NCI-H526 treated with DMSO at 0.1 percent for 48 hours (cell line): Measurements from ENCODE around the gene RRAGB.
"Not testable (repeated sequence)": the region's sequence is repeated elsewhere in the genome, so short reads cannot be mapped to it uniquely, and the experiment has no call there.

Experiments
- DNase-seq: peaks from one replicate; lab custom pipeline; 2025; lab: John Stamatoyannopoulos, UW

RRAGB gene

GRCh38 chrX:55767100-55767499 is 49.6 kb downstream of the RRAGB start:
- no peak for DNase-seq

GRCh38 chrX:55774419-55774818 is 56.9 kb downstream of the RRAGB start:
- not testable (repeated sequence) for DNase-seq

GRCh38 chrX:55777596-55777995 is 60.0 kb downstream of the RRAGB start:
- DNase-seq: no peak

DNA sequence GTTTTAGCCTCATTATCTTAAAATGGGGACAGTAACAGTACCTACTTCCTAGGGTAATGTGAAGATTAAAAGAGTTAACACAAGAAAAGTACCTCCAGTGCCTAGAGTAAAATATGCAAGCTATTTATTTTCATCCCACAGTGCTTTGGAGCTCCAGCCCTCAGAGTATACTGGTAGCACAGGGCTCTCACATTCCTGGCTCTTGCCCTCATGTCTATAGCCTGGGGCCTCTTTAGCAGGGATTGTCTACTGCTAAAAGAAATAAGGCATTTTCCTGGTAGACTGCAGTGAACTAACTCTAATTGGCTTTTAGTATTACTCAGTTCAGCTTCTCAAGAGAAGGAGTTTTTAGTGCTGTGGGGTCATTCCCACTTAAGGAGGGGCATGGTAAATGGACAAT is 60.8 kb downstream of the RRAGB start:
- no peak for DNase-seq

DNA sequence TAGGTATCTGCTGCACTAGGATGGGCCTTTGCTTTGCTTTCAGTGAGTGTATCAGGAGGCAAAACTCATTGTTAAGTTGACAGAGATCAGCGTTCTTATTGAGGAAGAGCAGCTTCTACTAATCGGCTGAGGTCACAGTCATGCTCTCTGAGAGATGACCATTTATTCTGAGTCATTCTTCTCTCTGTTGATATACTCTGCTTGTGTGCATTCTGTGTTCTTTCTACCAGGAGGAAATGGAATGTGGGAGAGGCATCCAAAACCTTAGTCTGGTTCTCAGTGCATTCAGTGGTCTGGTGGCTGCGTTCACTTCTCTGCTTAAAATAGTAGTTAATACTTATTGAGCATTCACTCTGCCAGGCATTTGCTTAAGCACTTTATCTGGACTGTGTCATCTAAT is 66.2 kb downstream of the RRAGB start:
- no peak for DNase-seq

- DNase-seq: no peak
These were observed 69.5 kb downstream of the RRAGB start for GRCh38 chrX:55787063-55787462.

- DNase-seq: no peak
These were observed 70.2 kb downstream of the RRAGB start for GRCh38 chrX:55787727-55788126.

GRCh38 chrX:55794405-55794804 is 76.9 kb downstream of the RRAGB start:
- no peak for DNase-seq

GRCh38 chrX:55796496-55796895 is 78.9 kb downstream of the RRAGB start:
- DNase-seq: no peak

GRCh38 chrX:55801811-55802210 is 84.3 kb downstream of the RRAGB start:
- no peak for DNase-seq
